Mesendoderm (in vitro differentiated cells): ENCODE measurements around the gene GMPPA.

ENCODE experiments used
- DNase-seq: peaks from one replicate; pipeline ENCODE4 v3.0.0; 2013
- H2AK5ac ChIP-seq: 2 replicates; pipeline ENCODE4 v1.6.1; 2013; ENCODE audit warnings: low read length, inconsistent platforms
- H2BK120ac ChIP-seq: 2 replicates; pipeline ENCODE4 v1.6.1; 2013; ENCODE audit warnings: low read depth, mild to moderate bottlenecking, low read length, moderate library complexity, mixed read lengths
- H2BK15ac ChIP-seq: replicated peaks from 2 replicates; pipeline ENCODE4 v1.6.1; 2013; ENCODE audit warnings: low read depth, mild to moderate bottlenecking, moderate library complexity
- H2BK5ac ChIP-seq: 2 replicates; pipeline ENCODE4 v1.6.1; 2013; ENCODE audit warnings: low read length, inconsistent platforms
- H3K18ac ChIP-seq: 2 replicates; pipeline ENCODE4 v1.6.1; 2013; ENCODE audit warnings: mild to moderate bottlenecking, low read length, mixed read lengths
- H3K23ac ChIP-seq: one replicate; pipeline ENCODE4 v1.6.1; 2013; ENCODE audit warnings: low read length
- H3K27ac ChIP-seq: 2 replicates; pipeline ENCODE4 v1.5.1; 2013; ENCODE audit warnings: low read depth, mild to moderate bottlenecking, inconsistent platforms, low read length, moderate library complexity
- H3K27me3 ChIP-seq: 2 replicates; pipeline ENCODE4 v1.6.1; 2013; ENCODE audit warnings: low read length, control low read depth, mild to moderate bottlenecking, inconsistent platforms; ENCODE audit not compliant: insufficient read depth, poor library complexity
- H3K36me3 ChIP-seq: 2 replicates; pipeline ENCODE4 v1.6.1; 2013; ENCODE audit warnings: low read length, inconsistent platforms; ENCODE audit not compliant: control insufficient read depth, insufficient read depth
- H3K4ac ChIP-seq: one replicate; pipeline ENCODE4 v1.6.1; 2013; ENCODE audit warnings: low read depth, mild to moderate bottlenecking, low read length, moderate library complexity
- H3K4me1 ChIP-seq: 2 replicates; pipeline ENCODE4 v1.6.1; 2013; ENCODE audit warnings: low read depth, low read length, inconsistent platforms; ENCODE audit not compliant: control insufficient read depth
- H3K4me2 ChIP-seq: 2 replicates; pipeline ENCODE4 v1.6.1; 2013; ENCODE audit warnings: low read length
- H3K4me3 ChIP-seq: 2 replicates; pipeline ENCODE4 v1.5.1; 2013; ENCODE audit warnings: mild to moderate bottlenecking, low read length
- H3K56ac ChIP-seq: one replicate; pipeline ENCODE4 v1.6.1; 2013; ENCODE audit warnings: low read length
- H3K79me1 ChIP-seq: 2 replicates; pipeline ENCODE4 v1.6.1; 2013; ENCODE audit warnings: low read length, inconsistent platforms
- H3K79me2 ChIP-seq: 2 replicates; pipeline ENCODE4 v1.6.1; 2013; ENCODE audit warnings: mild to moderate bottlenecking, low read length; ENCODE audit not compliant: control insufficient read depth, insufficient read depth
- H3K9ac ChIP-seq: 2 replicates; pipeline ENCODE4 v1.6.1; 2013; ENCODE audit warnings: low read length, inconsistent platforms
- H4K5ac ChIP-seq: one replicate; pipeline ENCODE4 v1.6.1; 2013; ENCODE audit warnings: low read length
- H4K8ac ChIP-seq: one replicate; pipeline ENCODE4 v1.6.1; 2013; ENCODE audit warnings: low read depth, mild to moderate bottlenecking, control low read depth, low read length, moderate library complexity
- WGBS: extraction: QIAGEN DNeasy Blood & Tissue Kit; methylation state at CpG from one replicate; pipeline ENCODE4 v1.1.7; 2013; ENCODE audit warnings: low lambda C conversion rate, missing lambda C conversion rate; ENCODE audit not compliant: insufficient coverage; ENCODE audit errors: extremely low coverage; 5-methylcytosine and 5-hydroxymethylcytosine counted together

The GMPPA gene

DNA sequence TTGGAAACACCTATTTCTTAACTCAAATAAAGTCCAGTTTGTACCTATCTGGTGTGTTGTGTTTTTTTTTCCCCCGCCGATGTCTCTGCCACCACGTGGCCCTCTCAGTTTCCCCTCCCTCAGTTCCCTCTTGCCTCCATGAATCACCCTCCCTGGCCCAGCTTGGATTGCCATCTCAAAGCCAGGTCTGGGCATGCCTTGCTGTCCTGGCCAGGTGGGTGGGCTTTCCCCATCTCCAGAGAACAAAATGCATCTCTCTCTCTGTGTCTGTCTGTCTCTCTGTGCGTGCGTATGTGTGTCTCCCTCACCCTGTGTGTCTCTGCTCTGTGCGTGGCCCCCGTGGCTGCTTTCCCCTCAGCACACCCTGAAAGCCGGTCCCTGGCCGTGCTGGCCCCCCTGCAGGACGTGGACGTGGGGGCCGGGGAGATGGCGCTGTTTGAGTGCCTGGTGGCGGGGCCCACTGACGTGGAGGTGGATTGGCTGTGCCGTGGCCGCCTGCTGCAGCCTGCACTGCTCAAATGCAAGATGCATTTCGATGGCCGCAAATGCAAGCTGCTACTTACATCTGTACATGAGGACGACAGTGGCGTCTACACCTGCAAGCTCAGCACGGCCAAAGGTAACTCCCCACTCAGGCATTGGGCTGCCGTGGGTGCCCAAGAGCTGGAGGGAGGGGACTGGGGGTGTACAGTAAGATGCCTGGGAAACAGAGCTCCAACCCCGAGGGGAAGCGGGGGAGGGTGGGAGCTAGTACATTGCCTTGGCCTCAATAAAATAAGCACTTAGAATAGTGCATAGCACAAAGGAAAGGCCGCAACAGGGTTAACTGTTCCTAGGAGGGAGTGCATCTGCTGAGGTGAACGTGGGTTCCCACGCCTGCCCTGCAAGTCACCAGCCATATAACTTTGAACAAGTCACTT, 31.6 kb upstream of the GMPPA start:
- Histone ChIP-seq H3K18ac (no peak overlapping the region), H3K27me3 (no peaks in the 10 kb centered on the region), H3K27ac (no peak overlapping the region), H3K4me3 (no peak overlapping the region), H3K36me3 (no peaks in the 10 kb centered on the region), H2AK5ac (no peak overlapping the region), H4K8ac (no peak overlapping the region), H3K4me1 (no peaks in the 10 kb centered on the region), H3K4ac (no peak overlapping the region), H3K79me1 (no peaks in the 10 kb centered on the region), H2BK5ac (no peak overlapping the region), H3K23ac (no peak overlapping the region), H3K4me2 (no peak overlapping the region), H3K9ac (no peak overlapping the region), H4K5ac (no peak overlapping the region), H2BK120ac (no peak overlapping the region), H3K56ac (no peak overlapping the region), H3K79me2 (no peaks in the 10 kb centered on the region), H2BK15ac (no peak overlapping the region)
- no CpG with 5 or more reads among the region's 28 CpGs for WGBS
- DNase-seq, result no peak

DNA sequence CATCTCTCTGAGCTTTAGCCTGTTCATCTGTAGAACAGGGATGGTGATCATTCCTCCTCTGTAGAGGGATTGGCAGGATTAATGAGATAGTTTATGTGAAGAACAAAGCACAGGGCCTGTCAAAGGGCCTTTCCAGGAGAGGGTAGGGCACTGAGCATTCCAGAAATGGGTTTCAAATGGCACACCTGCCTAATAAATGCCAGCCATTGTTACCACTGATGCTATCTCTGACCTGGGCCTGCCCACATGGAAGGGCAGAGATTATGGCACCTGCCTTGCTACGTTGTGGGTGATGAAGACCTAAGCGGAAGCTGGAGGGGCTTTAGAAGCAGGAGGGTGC, 31.0 kb upstream of the GMPPA start:
- no peak for DNase-seq
- no CpG with 5 or more reads among the region's 2 CpGs for WGBS
- Histone ChIP-seq H3K23ac (no peak overlapping the region), H3K27me3 (no peaks in the 10 kb centered on the region), H2AK5ac (no peak overlapping the region), H3K18ac (no peak overlapping the region), H2BK5ac (no peak overlapping the region), H4K8ac (no peak overlapping the region), H4K5ac (no peak overlapping the region), H3K79me2 (no peaks in the 10 kb centered on the region), H2BK15ac (no peak overlapping the region), H3K4me3 (no peak overlapping the region), H3K79me1 (no peaks in the 10 kb centered on the region), H3K4me2 (no peak overlapping the region), H3K56ac (no peak overlapping the region), H3K27ac (no peak overlapping the region), H3K4me1 (no peaks in the 10 kb centered on the region), H3K9ac (no peak overlapping the region), H3K36me3 (no peaks in the 10 kb centered on the region), H3K4ac (no peak overlapping the region), H2BK120ac (no peak overlapping the region)

DNA sequence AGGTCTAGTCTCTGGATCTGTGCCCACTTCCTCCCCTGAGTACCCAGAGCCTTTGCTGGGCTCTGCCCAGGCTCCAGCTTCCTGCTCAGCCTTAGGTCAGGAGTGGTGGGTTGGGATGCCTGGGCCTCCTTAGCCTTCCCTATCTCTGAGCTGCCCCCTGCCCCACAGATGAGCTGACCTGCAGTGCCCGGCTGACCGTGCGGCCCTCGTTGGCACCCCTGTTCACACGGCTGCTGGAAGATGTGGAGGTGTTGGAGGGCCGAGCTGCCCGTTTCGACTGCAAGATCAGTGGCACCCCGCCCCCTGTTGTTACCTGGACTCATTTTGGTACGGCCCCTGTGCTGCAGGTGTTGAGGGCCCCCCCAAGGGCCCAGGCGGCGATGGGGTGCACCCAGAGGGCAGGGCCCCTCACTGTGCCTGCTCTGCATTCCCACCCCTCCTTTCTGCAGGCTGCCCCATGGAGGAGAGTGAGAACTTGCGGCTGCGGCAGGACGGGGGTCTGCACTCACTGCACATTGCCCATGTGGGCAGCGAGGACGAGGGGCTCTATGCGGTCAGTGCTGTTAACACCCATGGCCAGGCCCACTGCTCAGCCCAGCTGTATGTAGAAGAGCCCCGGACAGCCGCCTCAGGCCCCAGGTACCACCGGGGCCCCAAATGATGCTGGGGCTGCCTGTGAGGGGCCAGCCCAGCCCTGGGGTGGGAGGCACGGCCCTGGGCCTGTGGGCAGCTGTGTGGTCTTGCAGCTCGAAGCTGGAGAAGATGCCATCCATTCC, 30.1 kb upstream of the GMPPA start:
- Histone ChIP-seq H3K36me3 (no peaks in the 10 kb centered on the region), H3K18ac (no peak overlapping the region), H3K4me1 (no peaks in the 10 kb centered on the region), H4K5ac (no peak overlapping the region), H3K79me1 (no peaks in the 10 kb centered on the region), H4K8ac (no peak overlapping the region), H3K56ac (no peak overlapping the region), H2BK15ac (no peak overlapping the region), H3K27ac (no peak overlapping the region), H3K27me3 (no peaks in the 10 kb centered on the region), H3K79me2 (no peaks in the 10 kb centered on the region), H3K9ac (no peak overlapping the region), H3K4me3 (no peak overlapping the region), H2BK5ac (no peak overlapping the region), H3K4me2 (no peak overlapping the region), H2AK5ac (no peak overlapping the region), H2BK120ac (no peak overlapping the region), H3K23ac (no peak overlapping the region), H3K4ac (no peak overlapping the region)
- no CpG with 5 or more reads among the region's 23 CpGs for WGBS
- no peak for DNase-seq

- Histone ChIP-seq H3K23ac (no peak overlapping the region), H3K4me3 (no peak overlapping the region), H3K56ac (no peak overlapping the region), H3K4ac (no peak overlapping the region), H2BK120ac (no peak overlapping the region), H3K27me3 (no peaks in the 10 kb centered on the region), H3K79me1 (no peaks in the 10 kb centered on the region), H3K27ac (no peak overlapping the region), H3K79me2 (no peaks in the 10 kb centered on the region), H3K18ac (no peak overlapping the region), H3K4me1 (no peaks in the 10 kb centered on the region), H3K4me2 (no peak overlapping the region), H3K9ac (no peak overlapping the region), H2AK5ac (no peak overlapping the region), H2BK5ac (no peak overlapping the region), H3K36me3 (no peaks in the 10 kb centered on the region), H4K5ac (no peak overlapping the region), H4K8ac (no peak overlapping the region), H2BK15ac (no peak overlapping the region)
- DNase-seq, result peak; percentile 54
- WGBS, result no CpG with 5 or more reads among the region's 16 CpGs
These were observed 29.4 kb upstream of the GMPPA start for GRCh38 chr2:219469186-219469724.

GRCh38 chr2:219470429-219470828, 28.3 kb upstream of the GMPPA start:
- WGBS, result no CpG with 5 or more reads among the region's 4 CpGs
- Histone ChIP-seq H3K79me1 (no peaks in the 10 kb centered on the region), H3K36me3 (no peaks in the 10 kb centered on the region), H3K4me1 (no peaks in the 10 kb centered on the region), H3K79me2 (no peaks in the 10 kb centered on the region), H2BK5ac (no peak overlapping the region), H3K23ac (peak overlapping the region; percentile 66), H4K5ac (no peak overlapping the region), H3K4me3 (no peak overlapping the region), H3K27ac (no peak overlapping the region), H3K56ac (no peak overlapping the region), H3K4ac (no peak overlapping the region), H2BK15ac (no peak overlapping the region), H2AK5ac (no peak overlapping the region), H4K8ac (no peak overlapping the region), H3K27me3 (no peaks in the 10 kb centered on the region), H3K18ac (no peak overlapping the region), H2BK120ac (no peak overlapping the region), H3K4me2 (no peak overlapping the region), H3K9ac (no peak overlapping the region)
- DNase-seq, result no peak
